Upper lobe of left lung (tissue), 6 donors: ENCODE results near the gene KCNC1. TPM values are rescaled to one million over a fixed set of nuclear protein-coding genes. Genes with fewer than 3 reads are reported as not detected.
A peak's percentile ranks its signal among the peaks of the same experiment; 100 is the strongest.

Experiments used
- ATAC-seq, 2 donors: fragments of 200-7000 bp; cut with Tn5 transposase; one replicate each; pipeline ENCODE4 v1.9.1; 2022; ENCODE audit warnings: mild to moderate bottlenecking in 2 of 2, moderate library complexity in 2 of 2; ENCODE audit not compliant: low FRiP score in 2 of 2
- DNase-seq, 2 donors: peaks; one replicate each; pipeline ENCODE4 v3.0.0-alpha.2; 2019 to 2020
- H3K27ac ChIP-seq, 4 donors: fragments of 200-600 bp; sonication (generic); one replicate each; pipeline ENCODE4 v1.5.1; 2016 to 2019
- H3K27me3 ChIP-seq, 4 donors: fragments of 200-600 bp; sonication (generic); one replicate each; pipeline ENCODE4 v1.5.1; 2017 to 2019
- H3K36me3 ChIP-seq, 4 donors: fragments of 200-600 bp; sonication (generic); one replicate each; pipeline ENCODE4 v1.5.1; 2016 to 2019
- H3K4me1 ChIP-seq, 4 donors: fragments of 200-600 bp; sonication (generic); one replicate each; pipeline ENCODE4 v1.5.1; 2018 to 2019
- H3K4me3 ChIP-seq, 4 donors: fragments of 200-600 bp; sonication (generic); one replicate each; pipeline ENCODE4 v1.5.1; 2017 to 2019; ENCODE audit warnings: mild to moderate bottlenecking in 2 of 4, moderate library complexity in 1 of 4
- H3K9me3 ChIP-seq, 4 donors: fragments of 200-600 bp; sonication (generic); one replicate each; pipeline ENCODE4 v1.5.1; 2018 to 2019
- CTCF ChIP-seq, 6 experiments: fragments of 450-650 bp in 4 of 6; fragments of 200-600 bp in 2 of 6; sonication (generic) in 2 of 6; IDR thresholded peaks; one replicate each; pipeline ENCODE4 v1.5.1; 2016 to 2019; ENCODE audit warnings: antibody characterized with exemption in 6 of 6
- EP300 ChIP-seq, 4 donors: sonication (generic); formaldehyde crosslinking; IDR thresholded peaks; one replicate each; pipeline ENCODE4 v1.5.1; 2017; ENCODE audit warnings: antibody characterized with exemption in 4 of 4, control low read depth in 2 of 4
- POLR2A ChIP-seq, 4 donors: fragments of 450-650 bp; IDR thresholded peaks; one replicate each; pipeline ENCODE4 v1.5.1; 2016 to 2017; ENCODE audit warnings: antibody characterized with exemption in 4 of 4, mild to moderate bottlenecking in 2 of 4
- POLR2AphosphoS5 ChIP-seq, 2 donors: sonication (generic); formaldehyde crosslinking; IDR thresholded peaks; one replicate each; pipeline ENCODE4 v1.5.1; 2017; ENCODE audit warnings: antibody characterized with exemption in 2 of 2
- WGBS, 2 donors: methylation state at CpG; one replicate each; pipeline ENCODE4 v1.1.5; 2017 to 2018; 5-methylcytosine and 5-hydroxymethylcytosine counted together
- total RNA-seq, 6 donors: library from RNA; depleted of rRNA in 4 of 6; stranded (reverse); fragments of >200 nt in 4 of 6; gene quantifications; one replicate each; pipeline versions ENCODE4 v1.1.0 to v1.2.1, GENCODE V29; 2016 to 2021
- donor health status: DM: no; HTN: no; CAD: no; lungs with moderate emphysema.
- donor health status: DM: no; HTN: yes; CAD: no; lungs with severe emphysema.

Gene KCNC1
- total RNA-seq, 6 donors from 2014 or later, result not detected

DNA sequence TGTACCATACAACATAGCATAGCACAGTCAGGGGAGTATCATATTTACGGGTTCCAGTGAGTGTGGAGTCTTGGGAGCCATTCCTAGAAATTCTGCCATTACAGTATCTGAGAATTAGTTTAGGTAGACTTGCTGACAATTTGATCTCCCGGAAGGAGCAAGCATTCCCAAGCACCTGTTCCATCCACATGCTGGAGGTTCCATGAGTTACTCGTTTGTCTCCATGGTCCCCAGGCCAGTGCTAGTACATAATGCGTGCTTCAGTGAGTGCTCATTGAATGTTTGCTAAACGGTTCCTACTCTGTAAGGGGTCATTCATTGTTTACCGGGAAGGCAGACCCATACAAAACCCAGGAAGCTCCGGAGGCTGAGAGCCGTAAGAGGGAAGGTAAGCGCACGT is 42.6 kb upstream of the KCNC1 start:
- ATAC-seq (no peak), DNase-seq (no peak)
- peaks cover 0 to 6% (median 0%) of the 10 kb centered on the region in 4 donors for H3K4me1 ChIP-seq
- no peak overlapping the region for H3K27ac ChIP-seq
- peaks cover 0 to 15% (median 3%) of the 10 kb centered on the region in 4 donors for H3K27me3 ChIP-seq
- WGBS, 2 donors, result 47 to 56% methylated on average over 10 of the region's 10 CpGs
- TF ChIP-seq POLR2A (IDR thresholded peaks at IDR 0.05) (no peak), EP300 (IDR thresholded peaks at IDR 0.05) (no peak), POLR2AphosphoS5 (IDR thresholded peaks at IDR 0.05) (no peak), CTCF (IDR thresholded peaks at IDR 0.05) (no peak)
- H3K9me3 ChIP-seq, result no peaks in the 10 kb centered on the region
- H3K4me3 ChIP-seq, result no peak overlapping the region
- H3K36me3 ChIP-seq, result no peaks in the 10 kb centered on the region

- Histone ChIP-seq H3K9me3 (no peaks in the 10 kb centered on the region), H3K4me3 (no peak overlapping the region), H3K4me1 (peaks cover 0 to 6% (median 0%) of the 10 kb centered on the region in 4 donors), H3K27ac (no peak overlapping the region), H3K27me3 (peaks cover 0 to 15% (median 3%) of the 10 kb centered on the region in 4 donors), H3K36me3 (no peaks in the 10 kb centered on the region)
- no peak for ATAC-seq
- DNase-seq, result no peak
- WGBS, 2 donors, result 76 to 81% methylated on average over 7 of the region's 7 CpGs
- no peak for TF ChIP-seq POLR2A (IDR thresholded peaks at IDR 0.05)
- TF ChIP-seq POLR2AphosphoS5 (IDR thresholded peaks at IDR 0.05), result no peak
- TF ChIP-seq EP300 (IDR thresholded peaks at IDR 0.05), result no peak
These were observed 41.6 kb upstream of the KCNC1 start for GRCh38 chr11:17692931-17693330.

- TF ChIP-seq EP300 (IDR thresholded peaks at IDR 0.05), result no peak
- no peak for TF ChIP-seq CTCF (IDR thresholded peaks at IDR 0.05)
- no peak for TF ChIP-seq POLR2A (IDR thresholded peaks at IDR 0.05)
- TF ChIP-seq POLR2AphosphoS5 (IDR thresholded peaks at IDR 0.05), result no peak
- H3K36me3 ChIP-seq, result no peaks in the 10 kb centered on the region
- 70 to 78% methylated on average over 4 of the region's 4 CpGs for WGBS, 2 donors
- no peak for ATAC-seq
- H3K9me3 ChIP-seq, result no peaks in the 10 kb centered on the region
- peaks cover 0 to 6% (median 0%) of the 10 kb centered on the region in 4 donors for H3K4me1 ChIP-seq
- no peak overlapping the region for H3K4me3 ChIP-seq
- DNase-seq, result no peak
- H3K27ac ChIP-seq, result no peak overlapping the region
- H3K27me3 ChIP-seq, result peaks cover 0 to 15% (median 3%) of the 10 kb centered on the region in 4 donors
These were observed 41.0 kb upstream of the KCNC1 start for GRCh38 chr11:17693531-17693930.

GRCh38 chr11:17694494-17695110 is 40.0 kb upstream of the KCNC1 start:
- 85 to 88% methylated on average over 10 of the region's 10 CpGs for WGBS, 2 donors
- H3K27ac ChIP-seq, result no peak overlapping the region
- no peak overlapping the region for H3K4me3 ChIP-seq
- peaks cover 0 to 6% (median 0%) of the 10 kb centered on the region in 4 donors for H3K4me1 ChIP-seq
- H3K36me3 ChIP-seq, result no peaks in the 10 kb centered on the region
- ATAC-seq, result no peak
- TF ChIP-seq CTCF (IDR thresholded peaks at IDR 0.05) (no peak), EP300 (IDR thresholded peaks at IDR 0.05) (no peak), POLR2A (IDR thresholded peaks at IDR 0.05) (no peak), POLR2AphosphoS5 (IDR thresholded peaks at IDR 0.05) (no peak)
- no peak for DNase-seq
- no peaks in the 10 kb centered on the region for H3K9me3 ChIP-seq
- peaks cover 0 to 15% (median 3%) of the 10 kb centered on the region in 4 donors for H3K27me3 ChIP-seq

- H3K27me3 ChIP-seq, result peaks cover 0 to 15% (median 3%) of the 10 kb centered on the region in 4 donors
- no peaks in the 10 kb centered on the region for H3K36me3 ChIP-seq
- TF ChIP-seq EP300 (IDR thresholded peaks at IDR 0.05) (no peak), POLR2AphosphoS5 (IDR thresholded peaks at IDR 0.05) (no peak), CTCF (IDR thresholded peaks at IDR 0.05) (no peak)
- no peak overlapping the region for H3K27ac ChIP-seq
- no peak overlapping the region for H3K4me3 ChIP-seq
- no peaks in the 10 kb centered on the region for H3K9me3 ChIP-seq
- WGBS, 2 donors, result 15 to 17% methylated on average over 15 to 24 of the region's 68 CpGs
- ATAC-seq (peak in 1 of 2 donors; percentile 13), DNase-seq (peak in 1 of 2 donors; percentile 71)
- H3K4me1 ChIP-seq, result peaks cover 0 to 6% (median 0%) of the 10 kb centered on the region in 4 donors
These were observed 38.8 kb upstream of the KCNC1 start for GRCh38 chr11:17695454-17696441.
